ENCODE measurements around the gene CPNE5.

- TF ChIP-seq POLR2A (IDR thresholded peaks at IDR 0.05) (no peak), CTCF (IDR thresholded peaks at IDR 0.05) (no peak), EP300 (IDR thresholded peaks at IDR 0.05) (no peak)
Observed at GRCh38 chr6:36875250-36875633, 36.0 kb upstream of the CPNE5 start.
